Prostate gland (tissue), 2 donors: Measurements from ENCODE around the gene LGMN.

Source experiments
- CTCF ChIP-seq, 4 experiments: fragments of 200-600 bp in 2 of 4; fragments of 450-650 bp in 2 of 4; sonication (generic) in 2 of 4; IDR thresholded peaks; 1 replicate in 3 of 4; 2 replicates in 1 of 4; pipeline ENCODE4 v1.5.1; 2016 to 2019; ENCODE audit warnings: antibody characterized with exemption in 4 of 4, mild to moderate bottlenecking in 2 of 4, moderate library complexity in 2 of 4
- POLR2A ChIP-seq: fragments of 450-650 bp; IDR thresholded peaks from one replicate; pipeline ENCODE4 v1.6.1; 2016; ENCODE audit warnings: antibody characterized with exemption, mild to moderate bottlenecking

GRCh38 chr14:92726933-92727262, 21.5 kb downstream of the LGMN start:
- TF ChIP-seq POLR2A (no peak), CTCF (IDR thresholded peaks at IDR 0.05) (no peak)
